ENCODE measurements around the gene TRIM22.

Gene TRIM22

DNA sequence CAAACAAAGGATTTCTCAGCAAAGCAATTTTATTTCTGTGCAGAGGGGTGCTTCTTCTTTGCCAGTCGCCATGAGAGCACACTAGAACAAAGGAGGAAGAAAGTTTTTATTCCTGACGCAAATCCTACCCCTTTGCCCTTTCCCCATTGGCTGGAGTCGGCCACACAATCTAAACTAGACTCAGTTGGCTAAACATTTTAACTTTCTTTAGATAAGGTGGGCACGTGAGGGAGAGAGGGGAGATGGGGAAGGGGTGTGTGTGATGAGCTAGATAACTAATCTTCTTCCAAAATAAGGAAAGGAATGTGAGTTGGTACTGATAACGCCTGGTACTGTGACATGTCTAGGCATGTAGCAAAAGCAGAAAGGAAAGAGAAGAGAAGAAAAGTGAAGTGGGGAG, 626 bp downstream of the TRIM22 start:
- TF ChIP-seq TCF12 (IDR thresholded peaks at IDR 0.05; ENCODE audit: low read depth) (no peak), FOXM1 (IDR thresholded peaks at IDR 0.05; ENCODE audit: borderline replicate concordance, low read depth) (no peak), TAF1 (IDR thresholded peaks at IDR 0.05; ENCODE audit: low read depth) (no peak), TEAD4 (IDR thresholded peaks at IDR 0.05) (no peak), EP300 (IDR thresholded peaks at IDR 0.05; ENCODE audit: borderline replicate concordance) (no peak), CREB1 (IDR thresholded peaks at IDR 0.05; ENCODE audit: low read depth) (no peak), EGR1 (IDR thresholded peaks at IDR 0.05) (no peak), CEBPB (IDR thresholded peaks at IDR 0.05) (no peak), NFIC (IDR thresholded peaks at IDR 0.05) (no peak), YY1 (IDR thresholded peaks at IDR 0.05; ENCODE audit: low read depth) (no peak)
- TF ChIP-seq, protein P1, sequence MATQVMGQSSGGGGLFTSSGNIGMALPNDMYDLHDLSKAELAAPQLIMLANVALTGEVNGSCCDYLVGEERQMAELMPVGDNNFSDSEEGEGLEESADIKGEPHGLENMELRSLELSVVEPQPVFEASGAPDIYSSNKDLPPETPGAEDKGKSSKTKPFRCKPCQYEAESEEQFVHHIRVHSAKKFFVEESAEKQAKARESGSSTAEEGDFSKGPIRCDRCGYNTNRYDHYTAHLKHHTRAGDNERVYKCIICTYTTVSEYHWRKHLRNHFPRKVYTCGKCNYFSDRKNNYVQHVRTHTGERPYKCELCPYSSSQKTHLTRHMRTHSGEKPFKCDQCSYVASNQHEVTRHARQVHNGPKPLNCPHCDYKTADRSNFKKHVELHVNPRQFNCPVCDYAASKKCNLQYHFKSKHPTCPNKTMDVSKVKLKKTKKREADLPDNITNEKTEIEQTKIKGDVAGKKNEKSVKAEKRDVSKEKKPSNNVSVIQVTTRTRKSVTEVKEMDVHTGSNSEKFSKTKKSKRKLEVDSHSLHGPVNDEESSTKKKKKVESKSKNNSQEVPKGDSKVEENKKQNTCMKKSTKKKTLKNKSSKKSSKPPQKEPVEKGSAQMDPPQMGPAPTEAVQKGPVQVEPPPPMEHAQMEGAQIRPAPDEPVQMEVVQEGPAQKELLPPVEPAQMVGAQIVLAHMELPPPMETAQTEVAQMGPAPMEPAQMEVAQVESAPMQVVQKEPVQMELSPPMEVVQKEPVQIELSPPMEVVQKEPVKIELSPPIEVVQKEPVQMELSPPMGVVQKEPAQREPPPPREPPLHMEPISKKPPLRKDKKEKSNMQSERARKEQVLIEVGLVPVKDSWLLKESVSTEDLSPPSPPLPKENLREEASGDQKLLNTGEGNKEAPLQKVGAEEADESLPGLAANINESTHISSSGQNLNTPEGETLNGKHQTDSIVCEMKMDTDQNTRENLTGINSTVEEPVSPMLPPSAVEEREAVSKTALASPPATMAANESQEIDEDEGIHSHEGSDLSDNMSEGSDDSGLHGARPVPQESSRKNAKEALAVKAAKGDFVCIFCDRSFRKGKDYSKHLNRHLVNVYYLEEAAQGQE (IDR thresholded peaks at IDR 0.05; ENCODE audit: low read depth) = no peak
- TF ChIP-seq, protein P2, sequence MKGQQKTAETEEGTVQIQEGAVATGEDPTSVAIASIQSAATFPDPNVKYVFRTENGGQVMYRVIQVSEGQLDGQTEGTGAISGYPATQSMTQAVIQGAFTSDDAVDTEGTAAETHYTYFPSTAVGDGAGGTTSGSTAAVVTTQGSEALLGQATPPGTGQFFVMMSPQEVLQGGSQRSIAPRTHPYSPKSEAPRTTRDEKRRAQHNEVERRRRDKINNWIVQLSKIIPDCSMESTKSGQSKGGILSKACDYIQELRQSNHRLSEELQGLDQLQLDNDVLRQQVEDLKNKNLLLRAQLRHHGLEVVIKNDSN (IDR thresholded peaks at IDR 0.05) = no peak

DNA sequence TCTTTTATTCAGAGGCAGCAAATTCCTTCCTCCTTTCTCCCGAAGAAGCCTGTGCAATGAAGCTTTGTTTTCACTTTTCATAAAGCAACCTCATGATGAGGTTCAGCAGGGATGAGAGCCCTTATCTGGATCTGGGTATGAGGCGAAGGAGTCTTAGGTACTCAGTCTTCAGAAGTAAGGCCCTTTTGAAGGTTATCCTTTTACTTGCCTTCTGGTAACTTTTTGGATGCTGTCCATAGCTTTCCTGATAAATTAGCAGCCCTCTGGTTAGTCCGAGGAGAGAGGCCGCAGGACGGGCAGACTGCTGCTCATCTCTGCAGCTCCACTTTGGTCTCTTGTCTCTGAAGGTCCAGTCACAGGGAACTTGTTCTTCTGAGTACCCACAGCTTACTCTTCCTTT, 1.1 kb downstream of the TRIM22 start:
- no peak for TF ChIP-seq YY1 (IDR thresholded peaks at IDR 0.05; ENCODE audit: low read depth)
- no peak for TF ChIP-seq ZBTB7A (IDR thresholded peaks at IDR 0.05; ENCODE audit: low read depth)
- TF ChIP-seq, protein P1 (IDR thresholded peaks at IDR 0.05; ENCODE audit: low read depth) = no peak
- TF ChIP-seq NFIC (IDR thresholded peaks at IDR 0.05) = no peak
- TF ChIP-seq CEBPB (IDR thresholded peaks at IDR 0.05) = no peak
- no peak for TF ChIP-seq CREB1 (IDR thresholded peaks at IDR 0.05; ENCODE audit: low read depth)
- TF ChIP-seq EP300 (IDR thresholded peaks at IDR 0.05; ENCODE audit: borderline replicate concordance) = no peak
- TF ChIP-seq TEAD4 (IDR thresholded peaks at IDR 0.05) = no peak
- TF ChIP-seq TCF12 (IDR thresholded peaks at IDR 0.05; ENCODE audit: low read depth) = no peak
- no peak for TF ChIP-seq FOXM1 (IDR thresholded peaks at IDR 0.05; ENCODE audit: borderline replicate concordance, low read depth)
- no peak for TF ChIP-seq RAD21 (IDR thresholded peaks at IDR 0.05; ENCODE audit: low read depth)
- TF ChIP-seq, protein P3, sequence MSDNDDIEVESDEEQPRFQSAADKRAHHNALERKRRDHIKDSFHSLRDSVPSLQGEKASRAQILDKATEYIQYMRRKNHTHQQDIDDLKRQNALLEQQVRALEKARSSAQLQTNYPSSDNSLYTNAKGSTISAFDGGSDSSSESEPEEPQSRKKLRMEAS (IDR thresholded peaks at IDR 0.05) = no peak
- TF ChIP-seq EGR1 (IDR thresholded peaks at IDR 0.05) = no peak
- TF ChIP-seq, protein P2 (IDR thresholded peaks at IDR 0.05) = no peak
- TF ChIP-seq TAF1 (IDR thresholded peaks at IDR 0.05; ENCODE audit: low read depth) = no peak

DNA sequence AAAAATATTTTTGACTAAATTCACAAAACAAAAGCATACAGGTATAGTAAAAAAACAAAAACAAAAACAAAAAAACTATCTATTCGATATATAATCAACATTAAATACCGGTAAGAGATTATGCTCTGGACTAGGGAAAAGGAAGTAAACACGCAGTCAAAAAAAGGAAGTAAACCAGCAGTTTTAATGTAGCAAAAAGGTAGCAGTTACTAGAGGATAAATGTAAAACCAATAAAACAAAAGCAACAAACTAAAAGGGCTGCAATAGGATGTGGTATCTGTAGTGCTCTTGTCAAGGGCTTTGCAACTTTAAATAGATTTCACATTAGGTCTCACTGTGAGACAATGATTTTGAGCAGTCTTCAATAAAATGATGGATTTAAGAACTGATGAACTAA, 2.4 kb downstream of the TRIM22 start:
- TF ChIP-seq EGR1 (IDR thresholded peaks at IDR 0.05) (no peak), TEAD4 (IDR thresholded peaks at IDR 0.05) (no peak)
- TF ChIP-seq, protein P1 (IDR thresholded peaks at IDR 0.05; ENCODE audit: low read depth) = no peak

DNA sequence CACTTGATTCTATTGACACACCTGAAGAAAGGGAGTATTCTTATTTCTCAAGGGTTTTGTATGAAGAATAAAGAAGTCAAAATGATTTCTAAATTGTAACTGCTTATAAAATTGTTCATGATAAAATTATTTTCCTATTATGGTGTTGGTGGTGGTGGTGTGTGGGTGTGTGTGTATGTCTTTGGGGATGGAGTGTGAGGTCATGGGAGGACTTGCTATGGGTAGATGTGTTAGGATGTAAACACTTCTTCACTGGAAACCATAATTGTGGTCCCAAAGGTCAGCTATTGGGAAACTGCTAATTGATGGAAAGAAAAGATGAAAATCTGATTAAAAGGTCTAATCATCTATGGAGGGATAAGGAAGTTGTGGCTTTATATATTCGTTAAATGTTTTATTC, 5.1 kb downstream of the TRIM22 start:
- TF ChIP-seq EGR1 (IDR thresholded peaks at IDR 0.05) = no peak
- TF ChIP-seq, protein P2 (IDR thresholded peaks at IDR 0.05) = no peak
- TF ChIP-seq TEAD4 (IDR thresholded peaks at IDR 0.05) = no peak
- TF ChIP-seq, protein P3 (IDR thresholded peaks at IDR 0.05) = no peak
- TF ChIP-seq FOXM1 (IDR thresholded peaks at IDR 0.05; ENCODE audit: borderline replicate concordance, low read depth) = no peak
- no peak for TF ChIP-seq NFIC (IDR thresholded peaks at IDR 0.05)
- no peak for TF ChIP-seq TCF12 (IDR thresholded peaks at IDR 0.05; ENCODE audit: low read depth)
- no peak for TF ChIP-seq ZBTB7A (IDR thresholded peaks at IDR 0.05; ENCODE audit: low read depth)
- TF ChIP-seq, protein P1 (IDR thresholded peaks at IDR 0.05; ENCODE audit: low read depth) = no peak
- TF ChIP-seq EP300 (IDR thresholded peaks at IDR 0.05; ENCODE audit: borderline replicate concordance) = no peak
- TF ChIP-seq CEBPB (IDR thresholded peaks at IDR 0.05) = no peak
- TF ChIP-seq TAF1 (IDR thresholded peaks at IDR 0.05; ENCODE audit: low read depth) = no peak
- TF ChIP-seq YY1 (IDR thresholded peaks at IDR 0.05; ENCODE audit: low read depth) = no peak
- no peak for TF ChIP-seq RAD21 (IDR thresholded peaks at IDR 0.05; ENCODE audit: low read depth)
